GM18520 (cell line): Measurements from ENCODE around the gene OR8K3.

ENCODE experiments used
- ATAC-seq: cut with Tn5 transposase; IDR thresholded peaks from one replicate; pipeline ENCODE4 v1.9.1; 2021; ENCODE audit not compliant: unreplicated experiment

Gene OR8K3

DNA sequence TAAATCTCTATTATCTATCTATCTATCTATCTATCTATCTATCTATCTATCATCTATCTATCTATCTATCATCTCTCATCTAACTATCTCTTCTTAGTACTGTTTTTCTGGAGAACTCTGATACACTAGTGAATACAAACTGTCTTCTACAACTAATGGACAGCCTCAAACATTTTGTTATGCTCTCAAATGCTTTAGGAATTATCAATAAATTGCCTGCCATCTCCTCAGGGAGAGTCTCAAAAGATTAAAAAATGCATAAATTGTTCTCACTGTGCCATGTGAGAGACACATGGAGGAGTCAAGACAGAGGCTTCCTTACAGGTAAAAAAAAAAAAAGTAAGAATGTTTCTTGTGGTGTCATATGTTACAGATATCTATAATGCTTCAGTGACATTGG is at the start of gene OR8K3:
TSS of gene OR8K3 (plus strand) at position 301 of the 400 bp plus-strand sequence. CDS start 3,163 bp downstream, outside the sequence.
- ATAC-seq, result no peak

GRCh38 chr11:56271092-56271491 is 43.9 kb upstream of the OR8K3 start:
- ATAC-seq, result no peak

- ATAC-seq, result no peak
Observed at GRCh38 chr11:56273854-56274253, 41.1 kb upstream of the OR8K3 start, which contains the start of gene OR5T1. TSS of gene OR5T1 (plus strand) at chr11:56274154. CDS start at chr11:56275639, 1,485 bp downstream.

DNA sequence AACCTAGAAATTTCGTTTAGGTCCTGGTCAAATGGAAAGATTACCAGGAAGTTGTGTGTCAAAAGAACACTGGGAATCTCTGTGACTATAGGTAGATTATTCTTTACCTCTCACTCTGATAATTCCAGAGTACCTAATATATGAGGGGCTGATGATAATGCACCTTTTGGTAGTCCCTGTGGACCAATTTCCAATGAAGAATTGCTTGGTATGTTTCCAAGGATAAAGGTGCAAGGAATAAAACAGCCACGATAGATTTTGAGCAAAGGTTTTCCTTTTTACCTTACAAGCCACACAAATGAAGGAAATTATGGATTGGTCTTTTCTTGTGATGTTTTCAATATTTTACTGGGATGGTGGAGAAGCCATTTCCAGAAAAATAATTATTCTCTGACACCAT is 22.8 kb upstream of the OR8K3 start, which contains the start of gene OR8H1:
TSS of gene OR8H1 (minus strand) at position 101 of the 400 bp plus-strand sequence. CDS start 1,192 bp downstream, outside the sequence.
- ATAC-seq, result no peak

GRCh38 chr11:56296898-56297297 is 18.0 kb upstream of the OR8K3 start:
- no peak for ATAC-seq

DNA sequence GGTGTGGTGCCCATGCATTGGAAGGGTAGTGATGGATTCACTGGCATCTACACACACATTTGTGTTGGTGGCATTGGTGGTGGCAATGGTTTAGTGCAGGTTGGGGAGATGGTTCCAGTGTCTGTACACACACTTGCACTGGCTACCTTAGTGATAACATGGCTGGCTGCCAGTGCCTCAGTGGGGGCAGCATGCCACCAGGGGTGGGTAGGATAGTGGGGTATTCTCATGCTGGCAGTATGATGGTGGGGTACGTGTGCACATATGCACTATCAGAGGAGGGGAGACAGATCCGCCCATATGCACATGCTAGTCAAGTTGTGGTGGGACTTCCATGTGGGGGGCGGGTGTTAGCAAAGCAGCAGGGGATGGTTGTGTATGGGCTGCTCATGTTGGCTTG is 7.1 kb upstream of the OR8K3 start:
- ATAC-seq, result no peak

DNA sequence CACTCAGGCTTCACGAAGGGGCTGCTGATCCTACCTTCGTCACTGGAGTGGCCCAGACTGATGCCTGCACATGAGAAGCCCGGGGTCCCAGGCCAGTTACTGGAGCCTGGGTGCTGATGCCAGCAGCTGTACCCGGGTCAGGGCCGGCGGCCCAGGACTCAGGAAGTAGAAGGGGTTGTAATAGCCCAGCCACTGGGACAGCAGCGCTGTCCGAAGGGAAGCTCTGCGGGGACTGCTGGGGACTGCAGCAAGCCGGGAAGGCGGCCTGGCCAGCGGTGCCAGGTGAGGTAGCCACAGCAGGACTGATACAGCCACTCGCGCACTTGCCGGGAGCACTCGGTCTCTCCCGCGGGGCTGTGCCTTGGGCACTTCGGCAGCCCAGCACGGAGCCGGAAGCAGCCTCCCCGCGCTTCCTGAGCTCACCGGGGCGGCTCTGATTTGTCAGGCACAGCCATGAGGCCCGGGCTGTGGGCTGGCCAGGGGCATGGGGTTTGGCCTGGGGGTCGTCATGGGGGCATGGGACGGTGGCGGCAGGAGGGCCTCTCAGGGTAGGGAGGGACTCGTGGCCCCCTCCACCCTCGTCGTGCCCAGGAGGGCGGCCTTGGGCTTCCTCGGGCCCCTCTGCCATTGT is 17.0 kb downstream of the OR8K3 start:
- no peak for ATAC-seq

DNA sequence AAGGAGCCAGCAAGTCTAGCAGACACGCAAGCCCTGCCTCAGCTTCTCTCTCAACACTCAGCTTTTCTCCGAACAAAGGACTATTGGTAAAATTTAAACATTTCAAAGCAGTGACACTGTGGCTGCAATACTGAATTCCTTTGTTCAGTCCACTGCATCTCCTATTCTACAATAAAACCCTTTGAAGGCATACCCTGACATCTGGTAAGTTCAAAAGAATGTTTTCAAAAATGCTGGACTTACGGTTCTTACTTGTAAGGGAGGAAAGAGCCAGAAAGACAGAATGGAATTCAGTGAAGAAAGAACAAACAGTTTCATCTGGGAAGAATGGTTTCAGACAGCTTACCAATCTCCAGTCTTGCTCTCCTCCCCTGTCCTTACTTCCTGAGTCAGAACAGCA is 18.2 kb downstream of the OR8K3 start:
- no peak for ATAC-seq

DNA sequence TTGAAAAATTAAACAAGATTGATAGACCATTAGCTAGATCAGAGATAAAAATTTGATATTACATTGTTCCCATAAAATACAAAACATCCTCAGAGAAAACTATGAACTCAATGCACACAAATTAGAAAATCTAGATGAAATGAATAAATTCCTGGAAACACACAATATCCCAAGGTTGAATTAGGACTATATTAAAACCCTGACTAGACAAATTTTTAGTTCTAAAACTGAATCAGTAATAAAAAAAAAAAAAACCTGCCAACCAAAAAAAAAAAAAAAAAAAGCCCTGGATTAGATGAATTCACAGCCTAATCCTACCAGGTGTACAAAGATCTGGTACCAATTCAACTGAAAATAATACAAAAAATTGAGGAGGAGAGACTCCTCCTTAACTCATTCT is 25.3 kb downstream of the OR8K3 start:
- ATAC-seq, result no peak

DNA sequence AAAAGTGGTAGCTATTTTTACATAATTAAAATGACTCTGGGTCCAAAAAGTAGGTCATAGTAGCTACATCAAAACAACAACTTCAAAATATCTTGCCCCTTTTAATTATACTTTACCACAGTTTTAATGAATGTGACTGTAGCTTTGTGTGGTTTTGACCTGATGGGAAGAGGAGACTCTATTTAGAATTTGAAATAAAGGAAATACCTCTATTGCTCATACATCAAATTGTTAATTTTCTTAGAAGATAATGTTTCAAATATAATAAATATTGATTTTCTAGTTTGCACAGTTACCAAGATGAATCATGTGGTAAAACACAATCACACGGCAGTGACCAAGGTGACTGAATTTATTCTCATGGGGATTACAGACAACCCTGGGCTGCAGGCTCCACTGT is 30.8 kb downstream of the OR8K3 start, which contains the start of gene OR8K1:
TSS of gene OR8K1 (plus strand) at position 301 of the 400 bp plus-strand sequence. CDS start at position 301, 0 bp downstream.
- ATAC-seq, result no peak

DNA sequence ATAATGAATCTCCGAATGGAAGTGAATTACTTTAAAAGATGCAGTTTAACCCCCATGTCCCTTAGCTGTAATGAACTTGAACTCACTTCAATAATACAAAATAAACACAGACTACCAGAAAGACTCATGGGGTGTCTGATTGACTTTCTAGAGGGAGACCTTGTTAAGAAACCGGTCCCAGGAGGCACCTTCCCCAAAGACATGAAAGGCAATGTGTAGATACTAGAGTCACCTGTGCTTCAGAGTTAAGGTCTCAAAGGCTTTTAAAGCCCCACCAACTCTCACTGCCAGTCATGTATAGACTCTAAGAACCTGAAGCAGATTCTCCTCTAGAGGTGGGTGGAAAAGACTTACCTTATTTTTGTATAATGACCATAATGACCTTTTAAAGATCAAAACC is 39.0 kb downstream of the OR8K3 start, which contains the start of gene OR8J1:
TSS of gene OR8J1 (plus strand) at position 301 of the 400 bp plus-strand sequence. CDS start 5,956 bp downstream, outside the sequence.
- ATAC-seq, result no peak
